Astrocyte (in vitro differentiated cells and primary cell): Measurements from ENCODE around the gene GOLPH3. TPM values are rescaled to one million over a fixed set of nuclear protein-coding genes. Genes with fewer than 3 reads are reported as not detected.
A peak's percentile ranks its signal among the peaks of the same experiment; 100 is the strongest.

Source experiments
- DNase-seq: peaks from one replicate; pipeline ENCODE4 v3.0.0-alpha.2; 2010; ENCODE audit warnings: low read depth
- FAIRE-seq: peaks from 2 replicates; lab custom pipeline; 2011; peaks lifted over from hg19 to GRCh38; lab: Jason Lieb, UNC
- H2AFZ ChIP-seq: 2 replicates; pipeline ENCODE4 v1.6.0; 2012; ENCODE audit warnings: low read depth, low read length, inconsistent platforms
- H3K27ac ChIP-seq: 2 replicates; pipeline ENCODE4 v1.5.1; 2011; ENCODE audit warnings: low read depth, low read length, inconsistent platforms
- H3K27me3 ChIP-seq: 2 replicates; pipeline ENCODE4 v1.6.0; 2011; ENCODE audit warnings: low read length, inconsistent platforms; ENCODE audit not compliant: insufficient read depth
- H3K36me3 ChIP-seq: 2 replicates; pipeline ENCODE4 v1.5.1; 2011; ENCODE audit warnings: low read length, inconsistent platforms; ENCODE audit not compliant: insufficient read depth
- H3K4me1 ChIP-seq: 2 replicates; pipeline ENCODE4 v1.5.1; 2011; ENCODE audit warnings: low read length, inconsistent platforms; ENCODE audit not compliant: insufficient read depth
- H3K4me2 ChIP-seq: 2 replicates; pipeline ENCODE4 v1.6.0; 2012; ENCODE audit warnings: low read length, inconsistent platforms
- H3K4me3 ChIP-seq: 2 replicates; pipeline ENCODE4 v1.5.1; 2011; ENCODE audit warnings: low read depth, mild to moderate bottlenecking, low read length, inconsistent platforms; ENCODE audit not compliant: insufficient read depth
- H3K79me2 ChIP-seq: 2 replicates; pipeline ENCODE4 v1.6.0; 2012; ENCODE audit warnings: mild to moderate bottlenecking, low read length, inconsistent platforms; ENCODE audit not compliant: insufficient read depth
- H3K9ac ChIP-seq: 2 replicates; pipeline ENCODE4 v1.6.0; 2012; ENCODE audit warnings: mild to moderate bottlenecking, low read length, inconsistent platforms
- H3K9me3 ChIP-seq: 2 replicates; pipeline ENCODE4 v1.5.1; 2012; ENCODE audit warnings: low read depth, mild to moderate bottlenecking, low read length, inconsistent platforms; ENCODE audit not compliant: insufficient read depth
- H4K20me1 ChIP-seq: 2 replicates; pipeline ENCODE4 v1.6.0; 2012; ENCODE audit warnings: low read length, inconsistent platforms; ENCODE audit not compliant: insufficient read depth
- H3K27ac Mint-ChIP-seq: one replicate; pipeline ENCODE4 v1.8.0; 2021; ENCODE audit warnings: mild to moderate bottlenecking, mixed read lengths; ENCODE audit not compliant: unreplicated experiment
- H3K27me3 Mint-ChIP-seq: one replicate; pipeline ENCODE4 v1.8.0; 2021; ENCODE audit warnings: low read depth, mixed read lengths; ENCODE audit not compliant: unreplicated experiment
- H3K36me3 Mint-ChIP-seq: one replicate; pipeline ENCODE4 v1.8.0; 2021; ENCODE audit warnings: low read depth, mixed read lengths; ENCODE audit not compliant: unreplicated experiment
- H3K4me1 Mint-ChIP-seq: one replicate; pipeline ENCODE4 v1.8.0; 2021; ENCODE audit warnings: low read depth, mixed read lengths; ENCODE audit not compliant: unreplicated experiment
- H3K4me3 Mint-ChIP-seq: one replicate; pipeline ENCODE4 v1.8.0; 2021; ENCODE audit warnings: mild to moderate bottlenecking, moderate library complexity, mixed read lengths; ENCODE audit not compliant: unreplicated experiment
- H3K9me3 Mint-ChIP-seq: one replicate; pipeline ENCODE4 v1.8.0; 2021; ENCODE audit warnings: mild to moderate bottlenecking, mixed read lengths; ENCODE audit not compliant: unreplicated experiment
- EZH2 ChIP-seq: IDR thresholded peaks from 2 replicates; pipeline ENCODE4 v1.6.1; 2012; ENCODE audit warnings: mild to moderate bottlenecking, low read length, inconsistent platforms; ENCODE audit not compliant: insufficient read depth
- total RNA-seq: library from RNA; stranded (reverse); gene quantifications from 2 replicates; pipeline ENCODE4 v1.2.1, GENCODE V29; 2021
- TF ChIP-seq, protein P1 (sequence below): IDR thresholded peaks from 2 replicates; pipeline ENCODE4 v1.5.1; 2011; ENCODE audit warnings: low read depth, mild to moderate bottlenecking, inconsistent platforms, low read length, moderate library complexity; ENCODE audit not compliant: insufficient read depth

GOLPH3 gene
- total RNA-seq, 1 donor from 2014 or later, result 114 TPM

DNA sequence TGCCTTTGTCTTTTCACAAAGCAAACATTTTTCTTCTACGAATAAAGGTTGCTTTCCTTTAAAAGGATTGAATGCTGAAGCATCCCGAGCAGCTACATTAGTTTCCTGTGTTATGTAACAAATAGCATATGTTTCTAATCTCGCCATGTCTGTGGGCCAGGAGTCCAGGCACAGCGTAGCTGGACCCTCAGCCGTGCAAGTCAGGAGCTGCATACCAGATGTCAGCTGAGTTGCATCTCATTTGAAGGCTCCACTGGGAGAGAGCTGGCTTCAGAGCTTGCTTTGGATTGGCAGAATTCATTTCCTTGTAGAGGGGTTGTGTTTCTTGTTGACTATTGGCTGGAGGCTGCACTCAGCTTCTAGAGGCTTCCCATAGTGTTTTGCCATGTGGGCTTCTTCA is 16.0 kb upstream of the GOLPH3 start:
- Histone ChIP-seq H3K4me3 (no peak overlapping the region), H4K20me1 (no peaks in the 10 kb centered on the region), H3K4me2 (no peak overlapping the region), H3K9ac (no peak overlapping the region), H3K4me1 (peaks cover 8% of the 10 kb centered on the region), H3K9me3 (no peaks in the 10 kb centered on the region), H3K79me2 (no peaks in the 10 kb centered on the region), H2AFZ (no peak overlapping the region), H3K27me3 (no peaks in the 10 kb centered on the region), H3K27ac (no peak overlapping the region), H3K36me3 (no peaks in the 10 kb centered on the region)
- peaks cover 4% of the 10 kb centered on the region for H3K9me3 Mint-ChIP-seq
- H3K36me3 Mint-ChIP-seq, result no peaks in the 10 kb centered on the region
- DNase-seq (no peak), FAIRE-seq (peak; percentile 43)
- TF ChIP-seq, protein P1, sequence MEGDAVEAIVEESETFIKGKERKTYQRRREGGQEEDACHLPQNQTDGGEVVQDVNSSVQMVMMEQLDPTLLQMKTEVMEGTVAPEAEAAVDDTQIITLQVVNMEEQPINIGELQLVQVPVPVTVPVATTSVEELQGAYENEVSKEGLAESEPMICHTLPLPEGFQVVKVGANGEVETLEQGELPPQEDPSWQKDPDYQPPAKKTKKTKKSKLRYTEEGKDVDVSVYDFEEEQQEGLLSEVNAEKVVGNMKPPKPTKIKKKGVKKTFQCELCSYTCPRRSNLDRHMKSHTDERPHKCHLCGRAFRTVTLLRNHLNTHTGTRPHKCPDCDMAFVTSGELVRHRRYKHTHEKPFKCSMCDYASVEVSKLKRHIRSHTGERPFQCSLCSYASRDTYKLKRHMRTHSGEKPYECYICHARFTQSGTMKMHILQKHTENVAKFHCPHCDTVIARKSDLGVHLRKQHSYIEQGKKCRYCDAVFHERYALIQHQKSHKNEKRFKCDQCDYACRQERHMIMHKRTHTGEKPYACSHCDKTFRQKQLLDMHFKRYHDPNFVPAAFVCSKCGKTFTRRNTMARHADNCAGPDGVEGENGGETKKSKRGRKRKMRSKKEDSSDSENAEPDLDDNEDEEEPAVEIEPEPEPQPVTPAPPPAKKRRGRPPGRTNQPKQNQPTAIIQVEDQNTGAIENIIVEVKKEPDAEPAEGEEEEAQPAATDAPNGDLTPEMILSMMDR, result no peak
- TF ChIP-seq EZH2, result no peak
- H3K4me1 Mint-ChIP-seq, result peaks cover 2% of the 10 kb centered on the region
- H3K4me3 Mint-ChIP-seq, result no peak overlapping the region
- H3K27ac Mint-ChIP-seq, result no peak overlapping the region
- H3K27me3 Mint-ChIP-seq, result no peaks in the 10 kb centered on the region

DNA sequence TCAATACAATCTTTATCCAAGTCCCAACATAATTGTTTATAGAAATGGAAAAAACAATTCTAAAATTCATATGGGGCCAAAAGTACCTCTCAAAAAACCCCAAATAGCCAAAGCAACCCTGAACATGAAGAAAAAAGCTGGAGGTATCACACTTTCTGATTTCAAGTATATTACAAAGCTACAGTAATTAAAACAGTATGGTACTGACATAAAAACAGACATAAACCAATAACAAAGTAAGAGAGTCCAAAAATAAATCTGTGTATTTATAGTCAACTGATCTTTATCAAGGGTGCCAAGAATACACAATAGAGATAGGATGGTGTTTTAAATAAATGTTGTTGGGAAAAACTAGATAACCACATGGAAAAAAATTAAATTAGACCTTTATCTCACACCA is 13.6 kb upstream of the GOLPH3 start:
- no peak overlapping the region for H3K4me3 Mint-ChIP-seq
- H4K20me1 ChIP-seq, result no peaks in the 10 kb centered on the region
- H3K9ac ChIP-seq, result no peak overlapping the region
- H3K4me3 ChIP-seq, result no peak overlapping the region
- no peaks in the 10 kb centered on the region for H3K27me3 ChIP-seq
- FAIRE-seq (no peak), DNase-seq (no peak)
- H3K4me2 ChIP-seq, result no peak overlapping the region
- no peaks in the 10 kb centered on the region for H3K36me3 ChIP-seq
- H3K27ac ChIP-seq, result no peak overlapping the region
- TF ChIP-seq, protein P1, result no peak
- no peak for TF ChIP-seq EZH2
- H3K27me3 Mint-ChIP-seq, result no peaks in the 10 kb centered on the region
- no peak overlapping the region for H3K27ac Mint-ChIP-seq
- peaks cover 4% of the 10 kb centered on the region for H3K9me3 Mint-ChIP-seq
- no peaks in the 10 kb centered on the region for H3K4me1 Mint-ChIP-seq
- H3K79me2 ChIP-seq, result no peaks in the 10 kb centered on the region
- no peak overlapping the region for H2AFZ ChIP-seq
- no peaks in the 10 kb centered on the region for H3K9me3 ChIP-seq
- no peaks in the 10 kb centered on the region for H3K36me3 Mint-ChIP-seq
- no peaks in the 10 kb centered on the region for H3K4me1 ChIP-seq

DNA sequence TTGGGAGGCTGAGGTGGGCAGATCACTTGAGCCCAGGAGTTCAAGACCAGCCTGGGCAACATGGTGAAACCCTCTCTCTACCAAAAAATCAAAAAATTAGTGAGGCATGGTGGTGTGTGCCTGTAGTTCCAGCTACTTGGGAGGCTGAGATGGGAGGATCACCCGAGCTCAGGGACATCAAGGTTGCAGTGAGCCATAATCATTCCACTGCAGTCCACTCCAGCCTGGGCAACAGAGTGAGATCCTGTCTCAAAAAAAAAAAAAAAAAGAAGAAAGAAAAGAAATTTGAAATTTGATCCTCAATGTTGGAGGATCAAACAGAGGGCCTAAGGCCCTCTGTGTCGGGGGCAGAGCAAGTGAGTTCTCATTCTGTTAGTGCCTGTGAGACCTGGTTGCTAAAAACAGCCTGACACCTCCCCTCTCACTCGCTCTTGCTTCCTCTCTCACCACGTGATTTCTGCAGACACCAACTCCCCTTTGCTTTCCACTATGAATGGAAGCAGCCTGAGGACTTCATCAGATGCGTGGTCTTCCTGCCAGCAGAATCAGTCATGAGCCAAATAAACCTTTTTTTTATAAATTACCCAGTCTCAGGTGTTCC is 8.4 kb upstream of the GOLPH3 start:
- Mint-ChIP-seq H3K4me3 (no peak overlapping the region), H3K27ac (no peak overlapping the region), H3K4me1 (peaks cover 2% of the 10 kb centered on the region), H3K27me3 (no peaks in the 10 kb centered on the region), H3K36me3 (peaks cover 2% of the 10 kb centered on the region), H3K9me3 (peaks cover under 1% of the 10 kb centered on the region)
- FAIRE-seq (no peak), DNase-seq (no peak)
- no peaks in the 10 kb centered on the region for H3K36me3 ChIP-seq
- H3K4me2 ChIP-seq, result no peak overlapping the region
- H3K4me1 ChIP-seq, result no peaks in the 10 kb centered on the region
- H3K4me3 ChIP-seq, result no peak overlapping the region
- TF ChIP-seq EZH2, result no peak
- TF ChIP-seq, protein P1, result no peak
- no peaks in the 10 kb centered on the region for H3K9me3 ChIP-seq
- H3K79me2 ChIP-seq, result no peaks in the 10 kb centered on the region
- no peaks in the 10 kb centered on the region for H3K27me3 ChIP-seq
- H4K20me1 ChIP-seq, result no peaks in the 10 kb centered on the region
- no peak overlapping the region for H3K27ac ChIP-seq
- no peak overlapping the region for H2AFZ ChIP-seq
- no peak overlapping the region for H3K9ac ChIP-seq
